Stimulated activated CD8-positive, alpha-beta memory T cell treated with anti-CD3 and anti-CD28 coated beads, Interleukin-12 subunit alpha, Interleukin-12 subunit beta, amount 100 ng/mL, for 24 hours (primary cell): ENCODE measurements around the gene MAN1B1.

Source experiments
- DNase-seq: peaks from one replicate; pipeline ENCODE4 v3.0.0-alpha.2; 2020; ENCODE audit errors: extremely low read depth

The MAN1B1 gene

GRCh38 chr9:137086531-137087408 lies at the start of gene MAN1B1:
Gene MAN1B1, plus strand, starts transcription at chr9:137086985. Its CDS starts 15 bp downstream, at chr9:137087000.
- DNase-seq, result peak; percentile 99

DNA sequence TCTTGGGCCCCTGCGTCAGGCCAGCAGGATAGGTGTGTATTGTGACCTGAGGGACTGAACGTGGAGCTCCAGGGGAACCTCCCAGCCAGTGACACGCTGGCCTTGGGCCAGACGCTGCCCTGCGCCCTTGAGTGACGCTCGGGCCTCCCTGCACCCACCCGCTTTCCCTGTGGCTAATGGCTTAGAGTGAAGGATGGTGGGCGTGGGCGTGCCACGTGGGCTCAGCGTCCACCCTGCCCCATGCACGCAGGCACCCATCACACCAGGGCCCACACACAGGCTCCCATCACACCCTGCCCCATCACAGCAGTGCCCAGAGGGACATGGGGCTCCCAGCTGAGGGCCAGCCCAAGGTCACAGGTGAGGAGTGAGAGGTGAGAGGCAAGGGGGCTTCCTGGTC lies 49.8 kb upstream of the MAN1B1 start:
- DNase-seq, result no peak

GRCh38 chr9:137037483-137037882 lies 49.3 kb upstream of the MAN1B1 start:
- no peak for DNase-seq

DNA sequence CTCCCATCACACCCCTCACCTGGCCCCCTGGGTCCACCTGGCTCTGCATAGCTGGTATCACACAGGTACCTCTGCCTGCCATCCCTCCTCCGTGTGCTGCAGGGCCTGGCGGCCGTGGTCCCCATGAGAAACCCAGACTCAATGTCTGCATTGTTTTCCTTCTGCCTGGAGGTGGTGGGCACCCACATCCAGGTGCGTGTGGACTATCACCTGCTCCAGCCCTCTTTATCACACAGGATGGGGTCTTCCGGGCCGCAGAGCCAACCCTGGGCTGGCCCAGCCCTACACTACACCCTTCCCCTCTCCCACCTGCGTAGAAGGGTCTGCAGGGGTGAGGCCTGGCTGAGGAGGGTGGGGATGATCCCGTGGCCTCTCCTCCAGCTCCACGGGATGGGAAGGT lies 47.9 kb upstream of the MAN1B1 start:
- no peak for DNase-seq

- no peak for DNase-seq
These were observed 47.0 kb upstream of the MAN1B1 start for GRCh38 chr9:137039611-137040366.

DNA sequence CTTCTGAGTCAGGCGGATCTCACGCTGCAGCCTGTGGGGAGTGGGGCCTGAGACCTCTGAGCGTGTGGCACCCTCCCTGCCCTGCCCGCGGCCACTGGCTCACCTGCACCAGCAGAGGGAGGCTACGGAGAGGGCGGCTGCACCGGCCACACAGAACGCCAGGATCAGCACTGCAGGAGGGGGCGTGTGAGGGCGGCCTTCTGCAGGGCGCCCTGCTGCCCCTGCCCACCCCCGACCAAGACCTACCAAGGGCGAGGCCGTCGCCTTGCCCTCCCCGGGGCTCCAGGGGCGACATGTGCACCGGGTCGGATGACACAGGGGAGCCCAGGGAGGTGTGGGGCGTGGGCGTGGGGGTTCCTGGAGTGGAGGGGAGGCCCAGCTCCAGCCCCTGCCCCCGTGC lies 46.2 kb upstream of the MAN1B1 start:
- no peak for DNase-seq

GRCh38 chr9:137041124-137041523 lies 45.7 kb upstream of the MAN1B1 start:
- no peak for DNase-seq

DNA sequence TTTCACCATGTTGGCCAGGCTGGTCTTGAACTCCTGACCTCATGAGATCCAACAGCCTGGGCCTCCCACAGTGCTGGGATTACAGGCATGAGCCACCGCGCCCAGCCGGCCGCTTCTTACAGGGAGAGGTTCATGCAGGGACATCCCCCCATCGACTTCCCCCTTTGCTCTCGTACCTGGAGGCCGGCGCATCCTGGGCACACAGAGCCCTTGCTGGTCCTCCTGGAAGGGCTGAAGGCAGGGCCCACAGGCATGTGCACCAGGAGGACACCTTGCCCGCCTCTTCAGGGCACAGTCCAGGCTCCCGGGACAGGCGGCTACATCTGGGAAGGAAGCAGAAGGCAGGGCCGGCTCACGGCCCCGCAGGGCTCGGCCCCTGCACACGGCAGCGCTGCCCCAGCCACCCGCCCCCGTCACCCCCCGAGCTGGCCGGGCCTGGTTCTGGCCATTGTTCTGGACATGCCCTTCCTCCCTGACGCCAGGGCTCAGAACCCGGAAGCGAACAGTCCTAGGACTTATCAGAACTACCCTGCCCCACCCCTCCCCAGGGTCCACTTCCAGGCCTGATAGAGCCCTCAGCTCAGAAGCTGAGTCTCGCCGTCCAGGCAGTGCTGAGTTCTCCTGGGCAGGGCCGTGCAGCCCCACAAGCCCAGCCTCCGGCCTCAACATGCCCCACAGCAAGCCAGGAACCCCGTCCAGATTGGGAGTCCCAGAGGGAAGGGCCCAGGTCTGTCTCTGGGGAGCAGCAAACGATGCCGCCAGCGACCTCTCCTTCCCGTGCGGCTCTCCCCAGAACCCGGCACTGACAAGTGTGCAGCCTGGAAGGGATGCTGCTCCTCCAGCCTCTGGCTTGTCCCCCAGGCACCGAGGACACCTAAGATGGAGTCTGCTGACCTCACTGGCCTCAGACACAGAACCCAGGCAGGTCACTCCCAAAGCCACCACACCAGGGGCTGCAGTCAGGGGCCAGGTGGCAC lies 43.7 kb upstream of the MAN1B1 start:
- DNase-seq, result no peak

DNA sequence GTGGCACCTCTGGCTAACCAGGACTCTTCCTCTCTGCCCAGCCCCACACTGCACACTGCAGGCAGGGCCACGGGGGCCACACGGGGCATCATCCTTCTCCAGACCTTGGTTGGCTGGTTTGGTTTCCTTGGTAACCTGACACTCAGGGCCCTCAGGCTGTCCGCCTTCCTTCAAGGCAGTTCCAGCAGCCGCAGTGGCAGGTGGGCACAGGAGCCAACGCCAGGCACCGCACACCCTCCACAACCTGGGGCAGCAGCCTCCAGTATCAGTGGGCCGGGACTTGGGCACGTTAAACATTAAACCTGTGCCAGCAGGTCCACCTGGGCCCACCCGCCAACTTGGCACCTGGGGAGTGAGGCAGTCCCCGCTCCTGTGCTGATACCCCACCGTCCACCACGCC lies 42.7 kb upstream of the MAN1B1 start:
- no peak for DNase-seq

DNA sequence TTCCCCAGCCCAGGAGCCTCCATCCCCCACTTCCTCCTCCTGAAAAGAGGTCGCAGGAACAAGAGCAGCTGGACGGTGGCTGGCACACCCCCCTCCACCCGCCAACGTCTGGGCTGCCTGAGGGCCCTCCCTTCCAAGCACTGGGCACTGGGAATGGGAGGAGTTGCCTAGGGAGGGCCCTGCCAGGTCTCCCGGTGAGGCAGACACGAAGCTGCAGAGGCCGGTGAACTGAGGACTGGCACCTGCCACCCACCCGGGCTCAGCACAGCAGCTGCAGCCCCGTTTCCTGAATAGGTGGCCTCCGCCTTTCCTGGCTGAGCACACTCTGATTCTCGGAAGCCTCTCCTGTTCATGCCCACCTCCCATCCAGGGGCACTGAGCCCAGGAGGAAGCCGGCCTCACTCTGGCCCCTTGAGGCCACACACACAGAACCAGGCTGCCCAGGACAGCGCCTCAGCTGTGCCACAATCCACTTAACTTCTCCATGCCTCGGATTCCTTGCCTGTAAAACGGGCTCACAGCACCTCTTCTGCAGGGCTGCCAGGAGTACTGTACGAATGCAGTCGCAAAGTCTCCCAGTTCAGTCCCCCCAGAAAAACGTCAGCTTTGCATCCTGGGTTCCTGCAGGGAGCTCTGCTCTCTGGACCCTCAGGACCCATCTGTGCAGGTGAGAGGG lies 42.1 kb upstream of the MAN1B1 start:
- DNase-seq, result no peak

GRCh38 chr9:137045294-137046087 lies 41.3 kb upstream of the MAN1B1 start:
- no peak for DNase-seq

- peak; percentile 42 for DNase-seq
These were observed 40.5 kb upstream of the MAN1B1 start, which contains the start of gene NPDC1 for GRCh38 chr9:137046088-137046787. Gene NPDC1, minus strand, starts transcription at chr9:137046177. Its CDS starts 188 bp downstream, at chr9:137045989.

GRCh38 chr9:137048655-137049543 lies 37.9 kb upstream of the MAN1B1 start:
- no peak for DNase-seq

DNA sequence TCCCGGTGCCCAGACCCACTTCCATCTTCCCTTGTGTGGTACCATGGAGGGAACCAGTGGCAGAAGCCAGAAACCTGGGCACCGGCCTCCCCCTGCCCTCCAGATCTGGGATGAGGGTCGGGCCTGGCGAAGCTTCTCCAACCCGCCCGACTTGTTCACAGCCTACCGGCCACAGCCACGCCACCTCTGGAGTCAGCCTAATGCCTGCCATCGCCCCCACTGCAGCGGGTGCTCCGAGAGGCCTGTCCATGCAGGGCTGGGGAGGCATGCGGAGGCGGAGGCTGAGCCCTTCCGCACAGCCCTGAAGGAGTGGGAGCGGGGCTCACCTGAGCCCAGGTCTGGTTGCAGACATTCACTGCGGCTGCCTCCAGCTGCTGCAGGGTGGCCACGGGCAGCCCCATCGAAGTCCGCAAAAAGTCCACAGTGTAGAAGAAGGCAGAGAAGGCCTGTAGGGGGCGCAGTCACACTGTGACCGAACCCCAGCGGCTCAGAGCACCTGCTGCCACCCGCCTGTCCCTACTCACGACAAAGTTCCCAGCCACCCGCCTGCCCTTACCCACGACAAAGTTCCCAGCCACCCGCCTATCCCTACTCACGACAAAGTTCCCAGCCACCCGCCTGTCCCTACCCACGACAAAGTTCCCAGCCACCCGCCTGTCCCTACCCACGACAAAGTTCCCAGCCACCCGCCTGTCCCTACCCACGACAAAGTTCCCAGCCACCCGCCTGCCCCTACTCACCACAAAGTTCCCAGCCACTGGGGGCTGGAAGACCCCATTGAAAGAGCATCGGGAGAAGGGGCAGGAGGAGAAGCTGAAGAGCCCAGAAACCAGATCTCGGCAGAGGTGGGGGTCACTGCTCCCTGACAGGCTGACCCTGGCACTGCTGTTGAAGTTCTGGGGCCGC lies 37.0 kb upstream of the MAN1B1 start:
- no peak for DNase-seq

DNA sequence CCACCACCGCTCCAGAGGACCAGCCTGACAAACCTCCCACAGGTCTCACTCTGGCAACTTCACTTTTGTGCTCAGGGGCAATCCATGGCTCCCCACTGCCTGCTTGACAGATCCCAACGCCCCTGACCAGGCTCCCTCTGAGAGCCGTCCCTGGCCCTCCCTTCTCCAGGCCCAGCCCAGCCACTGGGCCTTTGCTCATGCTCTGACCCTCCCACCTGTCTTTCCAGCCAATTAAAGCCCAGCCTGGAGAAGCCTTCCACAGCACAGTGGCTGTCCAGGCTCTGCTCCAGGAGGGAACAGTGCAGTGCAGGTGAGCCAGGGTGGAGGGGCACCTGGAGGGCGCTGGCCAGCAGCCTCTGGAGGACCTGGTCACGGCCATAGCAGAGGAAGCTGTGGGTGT lies 36.2 kb upstream of the MAN1B1 start:
- no peak for DNase-seq

DNA sequence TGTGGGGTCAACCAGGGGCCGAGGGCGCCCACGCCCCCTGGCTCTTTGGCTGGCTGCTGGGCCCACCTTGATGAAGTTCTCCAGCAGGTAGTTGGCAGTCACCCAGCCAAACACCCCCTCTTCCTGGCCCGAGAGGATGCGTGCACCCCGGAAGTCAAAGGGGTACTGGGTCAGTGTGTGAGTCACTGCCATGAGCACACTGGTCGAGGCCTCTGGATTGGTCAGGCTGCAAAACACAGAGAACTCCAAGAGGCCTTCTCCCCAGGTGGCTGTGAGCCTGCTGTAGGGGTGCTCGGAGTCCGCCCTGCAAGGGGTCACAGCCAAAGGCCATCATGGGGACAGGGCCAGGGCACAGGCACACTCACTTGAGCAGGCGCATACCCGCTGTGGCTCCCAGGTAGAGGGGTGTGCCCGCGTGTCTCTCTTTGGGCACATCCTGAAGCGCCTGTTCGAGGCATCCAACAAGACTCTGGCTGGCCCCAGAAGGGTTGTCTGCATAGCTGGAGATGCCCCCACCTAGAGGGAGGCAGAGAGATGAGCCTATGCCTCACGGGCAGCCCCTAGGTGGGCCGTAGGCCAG lies 35.5 kb upstream of the MAN1B1 start:
- DNase-seq, result no peak

DNA sequence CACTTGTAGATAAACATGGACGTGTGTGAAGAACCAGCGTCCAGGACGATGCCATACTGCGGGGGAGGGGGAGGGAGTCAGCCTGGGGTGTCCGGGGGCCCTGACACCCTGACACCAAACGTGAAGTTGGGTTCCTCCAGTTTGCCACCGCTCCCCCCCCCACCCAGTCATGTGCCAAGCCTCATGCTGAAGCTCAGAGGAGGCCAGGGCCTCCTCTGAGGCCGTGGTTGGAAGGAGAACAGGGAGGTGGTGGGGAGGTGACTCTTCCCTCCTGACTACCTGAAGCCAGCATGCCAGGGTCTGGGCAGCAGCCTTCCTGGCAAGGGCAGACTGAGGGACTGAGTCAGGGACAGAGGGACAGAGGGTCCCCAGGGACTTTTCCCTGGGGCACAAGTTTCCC lies 34.5 kb upstream of the MAN1B1 start:
- DNase-seq, result no peak
